Stomach smooth muscle (tissue), 2 donors: Measurements from ENCODE around the gene HEATR9.
"Not testable (repeated sequence)": the region's sequence is repeated elsewhere in the genome, so short reads cannot be mapped to it uniquely, and the experiment has no call there.

Source experiments
- H3K27ac ChIP-seq: one replicate; pipeline ENCODE4 v1.7.0; 2013; ENCODE audit warnings: mild to moderate bottlenecking, low read length, inconsistent platforms
- H3K27me3 ChIP-seq, 2 donors: one replicate each; pipeline ENCODE4 v1.7.0; 2013; ENCODE audit warnings: low read length in 2 of 2; ENCODE audit not compliant: insufficient read depth in 2 of 2, control insufficient read depth in 1 of 2
- H3K36me3 ChIP-seq, 2 donors: one replicate each; pipeline ENCODE4 v1.7.0; 2013; ENCODE audit warnings: low read length in 2 of 2; ENCODE audit not compliant: control insufficient read depth in 2 of 2, insufficient read depth in 2 of 2
- H3K4me1 ChIP-seq: one replicate; pipeline ENCODE4 v1.7.0; 2013; ENCODE audit warnings: low read length; ENCODE audit not compliant: control insufficient read depth, insufficient read depth
- H3K4me3 ChIP-seq, 2 donors: one replicate each; pipeline ENCODE4 v1.7.0; 2013; ENCODE audit warnings: low read length in 2 of 2
- H3K9ac ChIP-seq, 2 donors: one replicate each; pipeline ENCODE4 v1.7.0; 2013; ENCODE audit warnings: low read length in 2 of 2, mild to moderate bottlenecking in 1 of 2
- H3K9me3 ChIP-seq, 2 donors: one replicate each; pipeline ENCODE4 v1.7.0; 2013; ENCODE audit warnings: low read length in 2 of 2; ENCODE audit not compliant: control insufficient read depth in 2 of 2
- donor health status: healthy.
- donor health status: Pancreatic carcinoma.

Gene HEATR9

DNA sequence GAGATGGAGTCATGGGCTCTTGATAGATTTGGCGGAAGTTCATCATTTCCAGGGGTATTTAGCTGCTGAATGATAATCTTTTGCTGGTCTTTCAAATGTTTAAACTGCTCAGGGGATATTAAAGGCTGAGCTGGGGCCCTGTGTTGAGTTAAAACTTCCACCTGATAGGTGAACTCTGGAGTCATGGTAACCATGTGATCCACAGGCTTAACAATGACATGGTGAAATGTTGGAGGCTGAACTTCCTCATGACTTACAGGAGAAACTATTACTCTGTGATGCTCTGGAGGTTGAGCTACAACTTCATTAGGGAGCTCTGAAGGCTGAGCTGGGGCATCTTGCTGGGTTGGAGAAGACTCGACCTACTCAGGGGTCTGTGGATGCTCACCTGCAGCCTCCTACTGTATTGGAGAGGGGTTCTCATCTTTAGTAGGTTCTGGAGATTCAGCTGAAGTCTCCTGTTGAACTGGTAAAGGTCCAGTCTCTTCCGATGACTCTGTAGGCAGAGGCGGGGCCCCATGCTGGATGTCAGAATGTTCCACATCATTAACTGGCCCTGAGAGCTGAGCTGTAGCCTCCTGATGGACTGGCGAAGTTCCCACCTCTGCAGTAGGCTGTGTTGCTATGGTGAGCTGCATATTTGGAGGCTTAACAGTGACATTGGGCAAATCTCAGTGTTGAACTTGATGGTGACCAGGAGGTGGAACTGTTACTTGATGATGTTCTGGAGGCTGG lies 37.7 kb upstream of the HEATR9 start:
- no peak overlapping the region for H3K9ac ChIP-seq
- no peaks in the 10 kb centered on the region for H3K4me1 ChIP-seq
- H3K36me3 ChIP-seq, result no peaks in the 10 kb centered on the region
- H3K4me3 ChIP-seq, result no peak overlapping the region
- H3K27me3 ChIP-seq, result no peaks in the 10 kb centered on the region
- H3K9me3 ChIP-seq, result no peaks in the 10 kb centered on the region
- no peak overlapping the region for H3K27ac ChIP-seq

DNA sequence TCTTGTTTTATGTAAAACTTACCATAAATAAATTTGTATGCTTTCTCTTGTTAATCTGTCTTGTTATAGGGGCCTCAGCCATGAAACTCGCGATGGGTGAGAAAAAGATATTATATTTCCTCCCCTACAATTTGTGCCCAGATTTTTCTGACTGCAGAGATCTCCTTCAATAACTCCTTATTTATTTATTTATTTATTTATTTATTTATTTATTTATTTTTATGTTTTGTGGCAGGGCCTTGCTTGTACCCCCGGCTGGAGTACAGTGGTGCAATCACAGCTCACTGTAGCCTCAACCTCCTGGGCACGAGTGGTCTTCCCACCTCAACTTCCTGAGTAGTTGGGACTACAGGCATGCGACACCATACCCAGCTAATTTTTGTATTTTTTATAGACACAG lies 34.8 kb upstream of the HEATR9 start:
- Histone ChIP-seq H3K36me3 (no peaks in the 10 kb centered on the region), H3K4me3 (no peak overlapping the region), H3K27me3 (no peaks in the 10 kb centered on the region), H3K27ac (no peak overlapping the region), H3K9me3 (no peaks in the 10 kb centered on the region), H3K4me1 (peaks cover 3% of the 10 kb centered on the region), H3K9ac (no peak overlapping the region)

DNA sequence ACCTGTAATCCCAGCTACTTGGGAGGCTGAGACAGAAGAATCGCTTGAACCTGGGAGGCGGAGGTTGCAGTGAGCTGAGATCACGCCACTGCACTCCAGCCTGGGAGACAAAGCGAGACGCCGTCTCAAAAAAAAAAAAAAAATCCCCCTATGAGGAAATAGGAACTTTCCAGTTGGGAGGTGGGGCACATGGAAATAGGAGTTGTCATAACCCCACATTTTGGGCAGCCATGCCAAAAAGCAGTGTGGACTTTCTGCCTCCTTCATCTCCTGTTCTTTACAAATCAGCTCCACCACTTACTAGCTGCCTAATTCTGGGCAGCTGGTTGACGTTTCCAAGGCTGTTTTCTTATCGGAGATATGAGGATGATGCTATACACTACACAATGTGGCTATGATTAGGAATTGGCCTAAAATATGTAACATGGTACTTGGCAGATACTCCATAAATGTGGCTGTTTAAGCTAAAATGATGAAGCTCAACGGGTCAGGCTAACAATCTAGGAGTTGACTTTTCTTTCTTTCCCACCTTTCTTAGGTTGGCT lies 33.0 kb upstream of the HEATR9 start:
- H3K4me1 ChIP-seq, result peaks cover 3% of the 10 kb centered on the region
- H3K9ac ChIP-seq, result no peak overlapping the region
- H3K27me3 ChIP-seq, result no peaks in the 10 kb centered on the region
- H3K36me3 ChIP-seq, result no peaks in the 10 kb centered on the region
- no peaks in the 10 kb centered on the region for H3K9me3 ChIP-seq
- H3K4me3 ChIP-seq, result no peak overlapping the region
- no peak overlapping the region for H3K27ac ChIP-seq

DNA sequence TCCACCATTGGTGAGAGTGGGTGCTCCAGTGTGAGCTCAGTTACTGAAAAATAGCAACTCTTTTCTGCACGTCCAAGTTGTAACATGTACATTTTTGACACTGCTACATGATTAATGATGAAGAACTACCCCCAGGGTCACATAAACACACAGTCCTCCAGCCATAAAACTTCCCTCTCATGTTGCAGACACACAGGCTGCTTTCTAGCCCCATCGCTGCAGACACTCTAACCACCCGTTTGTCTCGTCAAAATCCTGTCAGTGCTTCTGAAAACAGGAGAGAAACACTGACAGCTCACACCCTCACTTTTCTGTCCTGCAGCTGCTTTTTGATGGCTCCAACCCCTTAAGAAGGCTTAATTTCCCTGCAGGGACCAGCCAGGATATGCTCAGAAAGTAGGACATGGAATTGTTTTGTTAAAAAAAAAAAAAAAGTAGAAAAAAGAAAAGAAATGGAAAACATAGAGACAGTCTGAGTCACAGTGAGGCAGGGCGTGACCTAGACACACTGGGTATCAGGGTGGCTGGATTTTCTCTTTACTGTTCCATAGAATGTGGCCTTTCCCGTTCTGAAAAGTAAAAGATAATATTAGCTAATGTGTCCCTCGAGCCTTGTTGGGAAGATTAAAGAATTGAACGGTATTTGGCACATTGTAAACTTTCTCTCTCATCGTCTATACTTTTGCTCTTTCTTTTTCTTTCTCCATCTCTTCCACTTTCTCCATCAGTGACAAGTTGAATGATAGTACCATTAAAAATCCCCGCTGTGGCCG lies 32.2 kb upstream of the HEATR9 start:
- Histone ChIP-seq H3K27me3 (peaks cover 0 to under 1% of the 10 kb centered on the region in 2 donors), H3K4me1 (peaks cover 3% of the 10 kb centered on the region), H3K27ac (no peak overlapping the region), H3K9me3 (no peaks in the 10 kb centered on the region), H3K4me3 (no peak overlapping the region), H3K9ac (no peak overlapping the region), H3K36me3 (no peaks in the 10 kb centered on the region)

DNA sequence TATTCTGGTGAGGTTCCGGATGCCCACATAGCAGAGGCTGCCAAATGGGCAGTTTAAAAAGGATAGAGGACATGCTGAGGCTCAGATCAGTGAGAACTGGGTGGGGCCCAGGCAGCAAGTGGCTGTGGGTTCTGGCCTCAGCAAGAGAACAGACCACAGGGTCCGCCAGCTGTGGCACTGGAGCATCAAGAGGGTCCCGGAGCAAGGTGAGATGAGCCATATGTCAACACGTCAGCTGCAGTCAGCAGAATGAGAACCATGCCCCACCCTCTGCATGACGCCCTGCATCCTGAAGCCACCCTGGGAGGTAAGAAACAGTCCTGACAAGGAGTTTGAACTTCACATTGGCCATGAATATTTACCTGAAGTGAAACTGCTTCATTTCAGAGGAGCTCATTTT lies 31.6 kb upstream of the HEATR9 start:
- no peak overlapping the region for H3K4me3 ChIP-seq
- peaks cover 3% of the 10 kb centered on the region for H3K4me1 ChIP-seq
- no peak overlapping the region for H3K27ac ChIP-seq

GRCh38 chr17:35898283-35899070 lies 29.8 kb upstream of the HEATR9 start:
- Histone ChIP-seq H3K4me1 (peaks cover 3% of the 10 kb centered on the region), H3K36me3 (no peaks in the 10 kb centered on the region), H3K27me3 (peaks cover 0 to 2% of the 10 kb centered on the region in 2 donors), H3K9me3 (no peaks in the 10 kb centered on the region), H3K9ac (no peak overlapping the region), H3K4me3 (no peak overlapping the region), H3K27ac (no peak overlapping the region)

More for the DNA sequence above, 31.6 kb upstream of the HEATR9 start:
- Histone ChIP-seq H3K36me3 (no peaks in the 10 kb centered on the region), H3K27me3 (peaks cover 0 to 2% of the 10 kb centered on the region in 2 donors), H3K9me3 (no peaks in the 10 kb centered on the region), H3K9ac (no peak overlapping the region)

DNA sequence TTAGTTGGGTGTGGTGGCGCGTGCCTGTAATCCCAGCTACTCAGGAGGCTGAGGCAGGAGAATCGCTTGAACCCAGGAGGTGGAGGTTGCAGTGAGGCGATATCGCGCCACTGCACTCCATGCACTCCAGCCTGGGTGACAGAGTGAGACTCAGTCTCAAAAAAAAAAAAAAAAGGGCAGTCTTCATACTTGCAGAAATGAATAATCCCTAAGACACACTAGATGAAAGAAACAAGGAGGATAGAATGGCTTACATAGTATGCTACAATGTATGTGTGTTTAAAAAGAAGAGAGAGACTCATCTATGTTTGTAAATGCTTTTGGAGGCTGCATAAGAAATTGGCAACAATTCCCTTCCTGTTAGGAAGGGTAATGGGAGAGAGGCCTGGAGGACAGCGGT lies 29.1 kb upstream of the HEATR9 start:
- H3K4me3 ChIP-seq, H3K4me1 ChIP-seq, H3K9ac ChIP-seq, H3K9me3 ChIP-seq, H3K36me3 ChIP-seq, H3K27me3 ChIP-seq, H3K27ac ChIP-seq: not testable (repeated sequence)

- Histone ChIP-seq H3K9me3 (no peaks in the 10 kb centered on the region), H3K27me3 (peaks cover 0 to 2% of the 10 kb centered on the region in 2 donors), H3K4me3 (no peak overlapping the region), H3K27ac (no peak overlapping the region), H3K36me3 (no peaks in the 10 kb centered on the region), H3K9ac (no peak overlapping the region), H3K4me1 (peaks cover 4% of the 10 kb centered on the region)
Measured at GRCh38 chr17:35895636-35896587, 27.2 kb upstream of the HEATR9 start.

DNA sequence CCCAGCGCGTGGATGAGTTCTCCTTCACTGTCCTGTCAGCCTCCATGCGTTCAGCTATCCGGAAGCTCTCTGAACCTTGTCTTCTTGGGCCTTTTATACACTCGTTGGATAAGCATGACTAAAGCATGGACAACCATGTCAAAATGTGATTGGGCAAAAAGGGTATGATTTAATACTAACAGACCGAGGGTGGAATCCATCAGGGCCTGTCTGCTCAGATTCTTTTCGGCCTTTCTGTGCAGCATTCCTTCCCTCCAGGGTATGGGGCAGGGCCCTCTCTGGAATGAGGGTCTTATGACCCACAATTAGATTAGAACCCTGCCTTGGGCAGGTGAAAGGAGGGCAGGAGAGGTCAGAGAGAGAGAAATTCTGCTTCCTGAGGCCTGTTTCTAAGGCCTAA lies 25.5 kb upstream of the HEATR9 start:
- H3K36me3 ChIP-seq, result no peaks in the 10 kb centered on the region
- peaks cover 0 to 2% of the 10 kb centered on the region in 2 donors for H3K27me3 ChIP-seq
- H3K4me3 ChIP-seq, result no peak overlapping the region
- H3K27ac ChIP-seq, result no peak overlapping the region
- H3K9me3 ChIP-seq, result no peaks in the 10 kb centered on the region
- peaks cover 5% of the 10 kb centered on the region for H3K4me1 ChIP-seq
- no peak overlapping the region for H3K9ac ChIP-seq

GRCh38 chr17:35893751-35894150 lies 25.1 kb upstream of the HEATR9 start:
- no peak overlapping the region for H3K9ac ChIP-seq
- H3K36me3 ChIP-seq, result no peaks in the 10 kb centered on the region
- H3K4me1 ChIP-seq, result peaks cover 5% of the 10 kb centered on the region
- no peaks in the 10 kb centered on the region for H3K9me3 ChIP-seq
- peaks cover 0 to 2% of the 10 kb centered on the region in 2 donors for H3K27me3 ChIP-seq
- H3K4me3 ChIP-seq, result no peak overlapping the region
- H3K27ac ChIP-seq, result no peak overlapping the region
